ENCODE results near the gene LEP. TPM values are rescaled to one million over a fixed set of nuclear protein-coding genes. Genes with fewer than 3 reads are reported as not detected.
A peak's percentile ranks its signal among the peaks of the same experiment; 100 is the strongest.

Gene LEP
- polyA plus RNA-seq, 1 of the 3 experiments (the other 2 are of a cell fraction), result not detected

DNA sequence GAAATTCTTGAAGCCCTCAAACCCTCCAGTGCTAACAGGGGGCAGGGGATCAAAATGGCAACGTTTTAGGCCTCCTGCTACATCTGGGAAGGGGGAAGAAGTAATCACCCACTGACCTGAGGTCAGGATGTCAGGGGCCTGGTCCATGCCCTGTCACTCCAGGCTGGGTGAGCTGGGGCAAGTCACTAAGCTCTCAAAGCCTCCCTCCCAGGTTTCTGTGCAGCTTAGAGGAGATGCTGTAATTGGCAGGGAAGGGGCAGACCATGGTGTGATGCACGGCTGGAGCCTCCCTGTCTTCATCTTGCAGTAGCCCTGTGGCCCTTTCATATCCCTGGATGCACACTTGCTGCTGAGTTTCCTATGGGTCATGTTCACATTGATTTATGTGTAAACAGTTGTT lies 27.2 kb downstream of the LEP start:
- Histone ChIP-seq H3K9me2 (no peaks in the 10 kb centered on the region), H3K4me3 (ENCODE audit: low read depth in 2 of 2, low read length in 1 of 2) (no peak overlapping the region), H3K27me3 (ENCODE audit: insufficient read depth) (no peaks in the 10 kb centered on the region), H3K79me2 (ENCODE audit: insufficient read depth) (no peaks in the 10 kb centered on the region), H3F3A (replicated peaks; ENCODE audit: insufficient read depth) (no peaks in the 10 kb centered on the region), H4K20me1 (ENCODE audit: insufficient read depth) (no peaks in the 10 kb centered on the region), H2AFZ (ENCODE audit: low read depth) (no peak overlapping the region), H3K9me3 (no peaks in the 10 kb centered on the region), H3K4me2 (no peak overlapping the region), H3K36me3 (replicated peaks in 1 of 2; ENCODE audit: control insufficient read depth in 1 of 2, insufficient read depth in 2 of 2, low read length in 1 of 2) (no peaks in the 10 kb centered on the region), H3K9ac (no peak overlapping the region), H3K4me1 (ENCODE audit: control insufficient read depth in 1 of 2, insufficient read depth in 2 of 2, low read depth in 1 of 2, low read length in 1 of 2) (peaks cover 18 to 41% of the 10 kb centered on the region in 2 experiments; a peak in 3 of 4 replicates), H3K27ac (ENCODE audit: low read depth in 2 of 2, low read length in 1 of 2) (peak overlapping the region in 1 of 2 experiments; percentile 99; a peak in 2 of 4 replicates)
- DNase-seq, result no peak
- TF ChIP-seq TCF12 (IDR thresholded peaks at IDR 0.05) (no peak), RFX5 (IDR thresholded peaks at IDR 0.05; ENCODE audit: low read length) (no peak), SMC3 (IDR thresholded peaks at IDR 0.05; ENCODE audit: low read depth, low read length) (no peak), POLR2AphosphoS5 (IDR thresholded peaks at IDR 0.05; ENCODE audit: low read depth, low read length) (no peak), EP300 (IDR thresholded peaks at IDR 0.05; ENCODE audit: borderline replicate concordance in 1 of 2, low read depth in 1 of 2, low read length in 1 of 2) (no peak), EZH2phosphoT487 (IDR thresholded peaks at IDR 0.05; ENCODE audit: borderline replicate concordance, low read depth) (no peak), FOSL2 (IDR thresholded peaks at IDR 0.05; ENCODE audit: borderline replicate concordance, low read depth) (no peak), GABPA (IDR thresholded peaks at IDR 0.05; ENCODE audit: low read depth) (no peak), RXRA (IDR thresholded peaks at IDR 0.05; ENCODE audit: borderline replicate concordance, low read depth) (no peak)
- TF ChIP-seq, protein P1, sequence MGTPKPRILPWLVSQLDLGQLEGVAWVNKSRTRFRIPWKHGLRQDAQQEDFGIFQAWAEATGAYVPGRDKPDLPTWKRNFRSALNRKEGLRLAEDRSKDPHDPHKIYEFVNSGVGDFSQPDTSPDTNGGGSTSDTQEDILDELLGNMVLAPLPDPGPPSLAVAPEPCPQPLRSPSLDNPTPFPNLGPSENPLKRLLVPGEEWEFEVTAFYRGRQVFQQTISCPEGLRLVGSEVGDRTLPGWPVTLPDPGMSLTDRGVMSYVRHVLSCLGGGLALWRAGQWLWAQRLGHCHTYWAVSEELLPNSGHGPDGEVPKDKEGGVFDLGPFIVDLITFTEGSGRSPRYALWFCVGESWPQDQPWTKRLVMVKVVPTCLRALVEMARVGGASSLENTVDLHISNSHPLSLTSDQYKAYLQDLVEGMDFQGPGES (IDR thresholded peaks at IDR 0.05; ENCODE audit: low read depth, low read length), result no peak
- TF ChIP-seq, protein P2, sequence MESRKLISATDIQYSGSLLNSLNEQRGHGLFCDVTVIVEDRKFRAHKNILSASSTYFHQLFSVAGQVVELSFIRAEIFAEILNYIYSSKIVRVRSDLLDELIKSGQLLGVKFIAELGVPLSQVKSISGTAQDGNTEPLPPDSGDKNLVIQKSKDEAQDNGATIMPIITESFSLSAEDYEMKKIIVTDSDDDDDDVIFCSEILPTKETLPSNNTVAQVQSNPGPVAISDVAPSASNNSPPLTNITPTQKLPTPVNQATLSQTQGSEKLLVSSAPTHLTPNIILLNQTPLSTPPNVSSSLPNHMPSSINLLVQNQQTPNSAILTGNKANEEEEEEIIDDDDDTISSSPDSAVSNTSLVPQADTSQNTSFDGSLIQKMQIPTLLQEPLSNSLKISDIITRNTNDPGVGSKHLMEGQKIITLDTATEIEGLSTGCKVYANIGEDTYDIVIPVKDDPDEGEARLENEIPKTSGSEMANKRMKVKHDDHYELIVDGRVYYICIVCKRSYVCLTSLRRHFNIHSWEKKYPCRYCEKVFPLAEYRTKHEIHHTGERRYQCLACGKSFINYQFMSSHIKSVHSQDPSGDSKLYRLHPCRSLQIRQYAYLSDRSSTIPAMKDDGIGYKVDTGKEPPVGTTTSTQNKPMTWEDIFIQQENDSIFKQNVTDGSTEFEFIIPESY (IDR thresholded peaks at IDR 0.05; ENCODE audit: borderline replicate concordance, low read depth), result no peak
- TF ChIP-seq, protein P3, sequence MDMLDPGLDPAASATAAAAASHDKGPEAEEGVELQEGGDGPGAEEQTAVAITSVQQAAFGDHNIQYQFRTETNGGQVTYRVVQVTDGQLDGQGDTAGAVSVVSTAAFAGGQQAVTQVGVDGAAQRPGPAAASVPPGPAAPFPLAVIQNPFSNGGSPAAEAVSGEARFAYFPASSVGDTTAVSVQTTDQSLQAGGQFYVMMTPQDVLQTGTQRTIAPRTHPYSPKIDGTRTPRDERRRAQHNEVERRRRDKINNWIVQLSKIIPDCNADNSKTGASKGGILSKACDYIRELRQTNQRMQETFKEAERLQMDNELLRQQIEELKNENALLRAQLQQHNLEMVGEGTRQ (IDR thresholded peaks at IDR 0.05; ENCODE audit: borderline replicate concordance, low read depth, low read length), result no peak
- WGBS (ENCODE audit: low lambda C conversion rate), result 64% methylated on average over 2 of the region's 2 CpGs
- ChIA-PET CTCF (interaction anchor here (1.1 to 2.5 kb wide), 9 partner anchors 9 to 538 kb away, joined by 3 to 10 read pairs (median 6); no protein-coding TSS in a partner anchor), POLR2A (interaction anchor here (1.8 kb wide), 1 partner anchor 71 kb away, joined by 4 read pairs; no protein-coding TSS in a partner anchor)

DNA sequence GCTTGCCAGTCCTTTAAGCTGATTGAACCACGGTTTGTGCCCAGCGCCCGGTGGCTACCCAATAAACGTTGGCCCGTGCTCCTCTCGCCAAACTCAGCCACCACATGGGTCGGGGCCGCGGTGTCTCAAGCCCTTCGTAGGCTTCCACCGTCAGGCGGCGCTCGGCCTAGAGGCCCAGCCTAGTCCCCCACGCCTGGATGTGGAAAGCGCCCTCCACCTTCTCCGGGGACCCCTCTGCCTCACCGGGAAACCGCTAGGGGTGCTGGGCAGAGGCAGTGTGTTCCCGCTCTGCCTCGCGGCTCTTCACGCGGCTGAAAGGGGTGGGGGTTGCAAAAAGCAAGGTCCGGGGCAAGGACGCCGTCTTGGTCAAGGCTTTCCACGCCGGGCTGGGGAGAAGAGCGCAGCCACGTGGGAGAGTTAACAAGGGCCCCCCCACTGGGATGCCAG lies 29.8 kb downstream of the LEP start:
- no peak for DNase-seq

More for the DNA sequence above, 29.8 kb downstream of the LEP start:
- Histone ChIP-seq H3K9me3 (no peaks in the 10 kb centered on the region), H3F3A (replicated peaks; ENCODE audit: insufficient read depth) (no peaks in the 10 kb centered on the region), H3K79me2 (ENCODE audit: insufficient read depth) (no peaks in the 10 kb centered on the region), H3K27me3 (ENCODE audit: insufficient read depth) (no peaks in the 10 kb centered on the region), H3K9me2 (no peaks in the 10 kb centered on the region), H3K9ac (no peak overlapping the region), H4K20me1 (ENCODE audit: insufficient read depth) (no peaks in the 10 kb centered on the region), H2AFZ (ENCODE audit: low read depth) (no peak overlapping the region), H3K27ac (ENCODE audit: low read depth in 2 of 2, low read length in 1 of 2) (no peak overlapping the region), H3K36me3 (replicated peaks in 1 of 2; ENCODE audit: control insufficient read depth in 1 of 2, insufficient read depth in 2 of 2, low read length in 1 of 2) (no peaks in the 10 kb centered on the region), H3K4me2 (no peak overlapping the region), H3K4me3 (ENCODE audit: low read depth in 2 of 2, low read length in 1 of 2) (no peak overlapping the region), H3K4me1 (ENCODE audit: control insufficient read depth in 1 of 2, insufficient read depth in 2 of 2, low read depth in 1 of 2, low read length in 1 of 2) (peaks cover 18 to 26% of the 10 kb centered on the region in 2 experiments; a peak in 3 of 4 replicates)
- TF ChIP-seq, protein P4, sequence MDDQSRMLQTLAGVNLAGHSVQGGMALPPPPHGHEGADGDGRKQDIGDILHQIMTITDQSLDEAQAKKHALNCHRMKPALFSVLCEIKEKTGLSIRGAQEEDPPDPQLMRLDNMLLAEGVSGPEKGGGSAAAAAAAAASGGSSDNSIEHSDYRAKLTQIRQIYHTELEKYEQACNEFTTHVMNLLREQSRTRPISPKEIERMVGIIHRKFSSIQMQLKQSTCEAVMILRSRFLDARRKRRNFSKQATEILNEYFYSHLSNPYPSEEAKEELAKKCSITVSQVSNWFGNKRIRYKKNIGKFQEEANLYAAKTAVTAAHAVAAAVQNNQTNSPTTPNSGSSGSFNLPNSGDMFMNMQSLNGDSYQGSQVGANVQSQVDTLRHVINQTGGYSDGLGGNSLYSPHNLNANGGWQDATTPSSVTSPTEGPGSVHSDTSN (IDR thresholded peaks at IDR 0.05), result no peak
- TF ChIP-seq, protein P5, sequence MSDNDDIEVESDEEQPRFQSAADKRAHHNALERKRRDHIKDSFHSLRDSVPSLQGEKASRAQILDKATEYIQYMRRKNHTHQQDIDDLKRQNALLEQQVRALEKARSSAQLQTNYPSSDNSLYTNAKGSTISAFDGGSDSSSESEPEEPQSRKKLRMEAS (IDR thresholded peaks at IDR 0.05; ENCODE audit: low read depth), result no peak
- no peak for TF ChIP-seq EZH2phosphoT487 (IDR thresholded peaks at IDR 0.05; ENCODE audit: borderline replicate concordance, low read depth)
- TF ChIP-seq MEF2A (IDR thresholded peaks at IDR 0.05; ENCODE audit: borderline replicate concordance, low read depth), result no peak
- ChIA-PET POLR2A (no interaction called here), CTCF (interaction anchor here (1.2 kb wide), 1 partner anchor 155 kb away, joined by 3 read pairs; no protein-coding TSS in a partner anchor)
- WGBS (ENCODE audit: low lambda C conversion rate), result 91% methylated on average over 28 of the region's 31 CpGs

Data from SK-N-SH (cell line).